C4-2B (cell line): ENCODE data around the gene RAPGEF6.

Experiments used
- H3K27ac ChIP-seq: fragments of 450-650 bp; 2 replicates; pipeline ENCODE4 v1.5.1; 2017
- ZFX ChIP-seq: fragments of 450-650 bp; IDR thresholded peaks from 2 replicates; pipeline ENCODE4 v1.6.1; 2017
- TF ChIP-seq, protein P1 (sequence below): fragments of 450-650 bp; conservative IDR thresholded peaks from 2 replicates; pipeline ENCODE4 v1.5.1; 2017; ENCODE audit warnings: mild to moderate bottlenecking

The RAPGEF6 gene

DNA sequence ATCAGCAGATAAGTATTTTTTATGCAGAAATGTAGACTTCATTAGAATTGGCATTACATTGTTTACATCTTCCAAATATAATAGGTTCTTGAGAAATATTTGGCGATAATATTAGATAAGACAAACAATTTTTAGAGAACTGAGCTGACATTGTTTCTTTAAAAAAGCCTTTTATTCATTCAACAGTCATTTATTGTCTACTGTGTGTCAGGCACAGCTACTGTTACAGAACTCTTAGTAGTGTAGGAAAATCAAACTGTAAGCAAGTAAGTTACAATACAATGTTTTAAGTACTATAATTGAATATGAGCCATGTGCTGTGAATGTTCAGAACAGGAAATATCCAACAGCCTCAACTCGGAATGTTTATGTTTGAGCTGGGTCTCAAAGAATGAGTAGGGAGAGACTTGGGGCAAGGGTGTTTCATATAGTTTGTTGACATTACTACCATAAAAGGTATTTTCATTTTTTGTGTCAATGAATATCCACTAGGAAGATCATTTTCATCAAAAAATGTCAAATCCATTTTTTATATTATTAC is 257.2 kb downstream of the RAPGEF6 start:
- no peak overlapping the region for H3K27ac ChIP-seq
- no peak for TF ChIP-seq ZFX
- TF ChIP-seq, protein P1, sequence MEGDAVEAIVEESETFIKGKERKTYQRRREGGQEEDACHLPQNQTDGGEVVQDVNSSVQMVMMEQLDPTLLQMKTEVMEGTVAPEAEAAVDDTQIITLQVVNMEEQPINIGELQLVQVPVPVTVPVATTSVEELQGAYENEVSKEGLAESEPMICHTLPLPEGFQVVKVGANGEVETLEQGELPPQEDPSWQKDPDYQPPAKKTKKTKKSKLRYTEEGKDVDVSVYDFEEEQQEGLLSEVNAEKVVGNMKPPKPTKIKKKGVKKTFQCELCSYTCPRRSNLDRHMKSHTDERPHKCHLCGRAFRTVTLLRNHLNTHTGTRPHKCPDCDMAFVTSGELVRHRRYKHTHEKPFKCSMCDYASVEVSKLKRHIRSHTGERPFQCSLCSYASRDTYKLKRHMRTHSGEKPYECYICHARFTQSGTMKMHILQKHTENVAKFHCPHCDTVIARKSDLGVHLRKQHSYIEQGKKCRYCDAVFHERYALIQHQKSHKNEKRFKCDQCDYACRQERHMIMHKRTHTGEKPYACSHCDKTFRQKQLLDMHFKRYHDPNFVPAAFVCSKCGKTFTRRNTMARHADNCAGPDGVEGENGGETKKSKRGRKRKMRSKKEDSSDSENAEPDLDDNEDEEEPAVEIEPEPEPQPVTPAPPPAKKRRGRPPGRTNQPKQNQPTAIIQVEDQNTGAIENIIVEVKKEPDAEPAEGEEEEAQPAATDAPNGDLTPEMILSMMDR = no peak

DNA sequence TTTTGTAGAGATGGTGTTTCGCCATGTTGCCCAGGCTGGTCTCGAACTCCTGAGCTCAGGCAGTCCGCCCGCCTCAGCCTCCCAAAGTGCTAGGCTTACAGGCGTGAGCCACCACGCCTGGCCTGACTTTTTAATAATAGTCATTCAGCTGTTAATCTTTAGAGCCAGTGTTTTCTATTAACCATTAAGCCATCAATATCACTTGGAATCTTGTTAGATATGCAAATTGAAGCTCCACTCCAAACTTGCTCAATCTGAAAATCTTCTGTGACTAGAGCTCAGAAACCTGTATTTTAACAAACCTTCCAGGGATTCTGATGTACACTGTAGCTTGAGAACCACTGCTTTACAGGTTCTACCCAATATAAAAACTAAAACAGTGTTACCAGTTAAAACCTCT is 257.7 kb downstream of the RAPGEF6 start:
- no peak overlapping the region for H3K27ac ChIP-seq

DNA sequence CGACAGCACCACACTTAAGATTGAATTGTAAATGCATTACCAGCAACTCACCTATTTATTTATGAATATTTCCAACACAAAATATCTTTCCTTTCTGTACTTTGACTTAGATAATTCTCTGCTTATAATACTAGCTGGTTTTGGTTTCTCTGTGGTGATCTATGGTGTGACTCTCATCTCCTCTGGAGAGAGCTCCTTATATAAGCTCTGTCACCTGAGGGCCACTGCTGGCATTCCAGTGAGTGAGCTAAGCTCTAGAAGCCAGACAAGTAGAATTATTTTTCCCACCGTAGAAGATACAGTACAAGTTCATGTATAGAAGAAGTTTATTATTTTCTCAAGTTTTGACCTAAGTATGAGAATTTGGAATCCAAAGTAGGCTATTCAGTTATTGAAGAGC is 259.7 kb downstream of the RAPGEF6 start:
- no peak overlapping the region for H3K27ac ChIP-seq
- TF ChIP-seq ZFX = no peak
- TF ChIP-seq, protein P1 = no peak

More for the DNA sequence above, 257.7 kb downstream of the RAPGEF6 start:
- TF ChIP-seq, protein P1 = no peak
- TF ChIP-seq ZFX = no peak
